Liver (tissue), 9 donors: Measurements from ENCODE around the gene SLC9A2. TPM values are rescaled to one million over a fixed set of nuclear protein-coding genes. Genes with fewer than 3 reads are reported as not detected.

Experiments used
- DNase-seq: peaks from one replicate; pipeline ENCODE4 v3.0.0-alpha.2; 2017; ENCODE audit warnings: low spot score
- H3K27ac ChIP-seq, 2 donors: one replicate each; pipeline ENCODE4 v1.7.0; 2013; ENCODE audit warnings: inconsistent platforms in 2 of 2, low read length in 2 of 2, control low read depth in 1 of 2, low read depth in 1 of 2, mild to moderate bottlenecking in 1 of 2
- H3K27me3 ChIP-seq, 4 donors: one replicate each; pipeline versions ENCODE4 v1.6.1 to v1.7.0; 2013; ENCODE audit warnings: low read length in 3 of 4, inconsistent platforms in 1 of 4, mild to moderate bottlenecking in 1 of 4, moderate library complexity in 1 of 4; ENCODE audit not compliant: control insufficient read depth in 4 of 4, insufficient read depth in 4 of 4
- H3K36me3 ChIP-seq, 4 donors: one replicate each; pipeline versions ENCODE4 v1.6.1 to v1.7.0; 2013; ENCODE audit warnings: low read length in 3 of 4, mild to moderate bottlenecking in 3 of 4, low read depth in 1 of 4, moderate library complexity in 1 of 4; ENCODE audit not compliant: control insufficient read depth in 4 of 4, insufficient read depth in 3 of 4
- H3K4me1 ChIP-seq, 4 donors: one replicate each; pipeline versions ENCODE4 v1.6.1 to v1.7.0; 2013; ENCODE audit warnings: low read length in 3 of 4, mild to moderate bottlenecking in 3 of 4, moderate library complexity in 1 of 4; ENCODE audit not compliant: control insufficient read depth in 4 of 4, insufficient read depth in 4 of 4
- H3K4me3 ChIP-seq, 3 donors: one replicate each; pipeline versions ENCODE4 v1.6.1 to v1.7.0; 2013; ENCODE audit warnings: low read length in 3 of 3, control low read depth in 1 of 3, low read depth in 1 of 3, mild to moderate bottlenecking in 1 of 3
- H3K9ac ChIP-seq, 2 donors: one replicate each; pipeline ENCODE4 v1.7.0; 2013; ENCODE audit warnings: low read length in 2 of 2, mild to moderate bottlenecking in 2 of 2, moderate library complexity in 2 of 2, control low read depth in 1 of 2, low read depth in 1 of 2
- H3K9me3 ChIP-seq, 4 donors: one replicate each; pipeline versions ENCODE4 v1.6.1 to v1.7.0; 2013; ENCODE audit warnings: low read length in 3 of 4; ENCODE audit not compliant: control insufficient read depth in 4 of 4
- ATF3 ChIP-seq: IDR thresholded peaks from 2 replicates; pipeline ENCODE4 v1.6.1; 2016; ENCODE audit warnings: antibody characterized with exemption
- CTCF ChIP-seq: fragments of 150-350 bp; IDR thresholded peaks from 2 replicates; pipeline ENCODE4 v1.5.1; 2017; ENCODE audit warnings: improper control_type of control experiment, low read depth, low read length; ENCODE audit not compliant: missing input control
- EGR1 ChIP-seq, 2 donors: IDR thresholded peaks; 2 replicates each; pipeline ENCODE4 v1.6.1; 2016 to 2018; ENCODE audit warnings: antibody characterized with exemption in 2 of 2, low read depth in 2 of 2
- FOXA1 ChIP-seq: IDR thresholded peaks from 2 replicates; pipeline ENCODE4 v1.6.1; 2016; ENCODE audit warnings: antibody characterized with exemption
- FOXA2 ChIP-seq: IDR thresholded peaks from 2 replicates; pipeline ENCODE4 v1.6.1; 2016; ENCODE audit warnings: antibody characterized with exemption
- GABPA ChIP-seq, 2 donors: IDR thresholded peaks in 1 of 2; conservative IDR thresholded peaks in 1 of 2; 2 replicates each; pipeline ENCODE4 v1.6.1; 2016; ENCODE audit warnings: antibody characterized with exemption in 2 of 2, mild to moderate bottlenecking in 1 of 2, moderate library complexity in 1 of 2
- HNF4A ChIP-seq, 2 donors: conservative IDR thresholded peaks; 2 replicates each; pipeline ENCODE4 v1.6.1; 2016; ENCODE audit warnings: antibody characterized with exemption in 2 of 2, mild to moderate bottlenecking in 2 of 2
- HNF4G ChIP-seq: IDR thresholded peaks from 2 replicates; pipeline ENCODE4 v1.6.1; 2016; ENCODE audit warnings: antibody characterized with exemption
- JUND ChIP-seq, 2 donors: IDR thresholded peaks; 2 replicates each; pipeline ENCODE4 v1.6.1; 2016; ENCODE audit warnings: antibody characterized with exemption in 2 of 2
- MAX ChIP-seq: IDR thresholded peaks from 2 replicates; pipeline ENCODE4 v1.6.1; 2016; ENCODE audit warnings: antibody characterized with exemption
- NR2F2 ChIP-seq: IDR thresholded peaks from 2 replicates; pipeline ENCODE4 v1.6.1; 2016; ENCODE audit warnings: antibody characterized with exemption
- RAD21 ChIP-seq, 2 donors: IDR thresholded peaks; 2 replicates each; pipeline ENCODE4 v1.6.1; 2016; ENCODE audit warnings: antibody characterized with exemption in 2 of 2, mild to moderate bottlenecking in 2 of 2
- REST ChIP-seq: IDR thresholded peaks from 2 replicates; pipeline ENCODE4 v1.6.1; 2016; ENCODE audit warnings: antibody characterized with exemption, mild to moderate bottlenecking
- RXRA ChIP-seq, 2 donors: IDR thresholded peaks; 2 replicates each; pipeline ENCODE4 v1.6.1; 2017 to 2018; ENCODE audit warnings: antibody characterized with exemption in 2 of 2, mild to moderate bottlenecking in 1 of 2
- SP1 ChIP-seq: IDR thresholded peaks from 2 replicates; pipeline ENCODE4 v1.6.1; 2018; ENCODE audit warnings: antibody characterized with exemption, mild to moderate bottlenecking
- TAF1 ChIP-seq: conservative IDR thresholded peaks from 2 replicates; pipeline ENCODE4 v1.6.1; 2016; ENCODE audit warnings: antibody characterized with exemption, mild to moderate bottlenecking
- YY1 ChIP-seq: IDR thresholded peaks from 2 replicates; pipeline ENCODE4 v1.6.1; 2016; ENCODE audit warnings: antibody characterized with exemption, mild to moderate bottlenecking
- ZBTB33 ChIP-seq: IDR thresholded peaks from 2 replicates; pipeline ENCODE4 v1.6.1; 2016; ENCODE audit warnings: antibody characterized with exemption
- whole genome bisulfite sequencing: extraction: QIAGEN DNeasy Blood & Tissue Kit; methylation state at CpG from one replicate; pipeline ENCODE4 v1.1.7; 2013; 5-methylcytosine and 5-hydroxymethylcytosine counted together
- polyA plus RNA-seq, 2 donors: library from polyadenylated mRNA; stranded (reverse) in 1 of 2; unstranded in 1 of 2; fragments of 200-250 nt in 1 of 2; fragments of >200 nt in 1 of 2; fragmentation: Nextera tagmentation in 1 of 2; extraction: Ambion mirVana in 1 of 2; gene quantifications; one replicate each; pipeline versions ENCODE4 v1.2.1 to v1.2.3, GENCODE V29; 2013 to 2015
- total RNA-seq, 2 donors: library from RNA; depleted of rRNA; stranded (reverse); fragments of >200 nt; gene quantifications; one replicate each; pipeline ENCODE4 v1.2.3, GENCODE V29; 2014
- donor health status: healthy.
- donor health status: healthy.
- donor health status: healthy.
- donor health status: healthy.
- donor health status: healthy.

Gene SLC9A2
- total RNA-seq (under 1 TPM; under 0.01 to 0.05 TPM), polyA plus RNA-seq (under 1 TPM in 1 of 2 donors, not detected in 1; 0.01 TPM)

GRCh38 chr2:102619414-102620319, at the start of gene SLC9A2:
TSS of gene SLC9A2 (plus strand) at chr2:102619553. CDS start at chr2:102619849, 296 bp downstream.
- no peak within 1 kb of the TSS for H3K27ac ChIP-seq
- H3K9me3 ChIP-seq, result no peaks in the 10 kb centered on the region
- DNase-seq, result no peak
- H3K36me3 ChIP-seq, result no peaks in the 10 kb centered on the region
- peaks cover 9 to 18% (median 16%) of the 10 kb centered on the region in 4 donors for H3K4me1 ChIP-seq
- WGBS, result 3% methylated on average over 85 of the region's 85 CpGs
- no peak within 1 kb of the TSS for H3K9ac ChIP-seq
- no peak for TF ChIP-seq HNF4A (conservative IDR thresholded peaks at IDR 0.05)
- no peak for TF ChIP-seq FOXA2
- no peak for TF ChIP-seq SP1
- no peak for TF ChIP-seq CTCF
- no peak for TF ChIP-seq RXRA (IDR thresholded peaks at IDR 0.05)
- no peak for TF ChIP-seq ZBTB33
- no peak for TF ChIP-seq ATF3
- no peak for TF ChIP-seq GABPA (IDR thresholded peaks at IDR 0.05 in 1 of 2, conservative IDR thresholded peaks at IDR 0.05 in 1 of 2)
- no peak for TF ChIP-seq HNF4G
- no peak for TF ChIP-seq JUND (IDR thresholded peaks at IDR 0.05)
- no peak for TF ChIP-seq FOXA1
- TF ChIP-seq YY1, result no peak
- TF ChIP-seq TAF1, result no peak
- no peak for TF ChIP-seq EGR1 (IDR thresholded peaks at IDR 0.05; ENCODE audit: low read depth in 2 of 2)
- TF ChIP-seq NR2F2, result no peak
- no peak for TF ChIP-seq REST
- TF ChIP-seq MAX, result no peak
- no peak for TF ChIP-seq RAD21 (IDR thresholded peaks at IDR 0.05)
- H3K4me3 ChIP-seq, result peak within 1 kb of the TSS in 2 of 3 donors; percentile 50 to 60
- H3K27me3 ChIP-seq, result peaks cover 0 to 12% (median 7%) of the 10 kb centered on the region in 4 donors
